Fibroblast of mammary gland (primary cell): ENCODE measurements around the gene XRCC5.

Experiments
- DNase-seq: peaks from one replicate; pipeline ENCODE4 v3.0.0-alpha.2; 2010; ENCODE audit warnings: low read depth
- H3K4me3 ChIP-seq: 2 replicates; pipeline ENCODE4 v1.5.1; 2011; ENCODE audit warnings: low read depth, mild to moderate bottlenecking, low read length, moderate library complexity; ENCODE audit not compliant: control insufficient read depth
- CTCF ChIP-seq: conservative IDR thresholded peaks from 2 replicates; pipeline ENCODE4 v1.5.1; 2011; ENCODE audit warnings: low read depth, low read length, inconsistent platforms; ENCODE audit not compliant: control insufficient read depth, insufficient read depth

XRCC5 gene

DNA sequence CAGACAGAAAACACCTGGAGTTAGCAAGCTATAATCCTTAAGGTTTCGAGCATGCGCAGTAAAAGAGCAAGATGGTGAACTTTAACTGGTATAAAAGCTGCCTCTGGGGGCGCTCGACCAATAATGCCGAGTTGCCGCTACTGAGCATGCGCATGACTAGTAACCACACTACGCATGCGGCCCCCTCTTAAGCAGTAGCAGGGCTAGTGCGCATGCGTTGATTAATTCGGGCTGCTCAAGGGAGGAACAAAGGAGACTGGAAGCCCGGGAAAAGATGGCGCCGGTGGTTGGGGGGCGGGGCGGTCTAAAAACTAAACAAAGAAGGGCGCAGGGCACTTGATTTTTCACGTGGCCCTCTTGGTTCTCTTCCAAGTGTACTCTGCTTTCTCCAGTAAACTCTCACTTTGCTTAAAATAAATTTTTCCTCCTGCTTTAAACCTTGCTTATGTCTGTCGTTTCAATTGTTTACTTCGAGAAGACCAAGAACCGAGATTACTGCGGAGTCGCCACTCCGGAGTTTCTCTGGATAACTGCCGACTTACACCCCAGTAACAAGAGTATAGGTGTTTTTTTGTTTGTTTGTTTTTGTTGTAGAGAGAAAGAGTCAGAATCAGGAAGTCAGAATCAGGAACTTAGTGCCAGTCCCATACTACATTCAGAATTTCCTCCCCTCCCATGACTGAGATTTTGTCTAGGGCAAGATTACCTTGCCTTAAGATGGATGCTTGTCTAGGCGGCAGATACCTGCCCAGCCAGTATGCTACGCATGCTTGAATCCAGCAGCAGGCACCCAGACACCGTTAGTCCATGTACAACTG, 5.8 kb downstream of the XRCC5 start:
- TF ChIP-seq CTCF: peak; percentile 86
- peak; percentile 99 for DNase-seq
- H3K4me3 ChIP-seq: peak overlapping the region; percentile 62

DNA sequence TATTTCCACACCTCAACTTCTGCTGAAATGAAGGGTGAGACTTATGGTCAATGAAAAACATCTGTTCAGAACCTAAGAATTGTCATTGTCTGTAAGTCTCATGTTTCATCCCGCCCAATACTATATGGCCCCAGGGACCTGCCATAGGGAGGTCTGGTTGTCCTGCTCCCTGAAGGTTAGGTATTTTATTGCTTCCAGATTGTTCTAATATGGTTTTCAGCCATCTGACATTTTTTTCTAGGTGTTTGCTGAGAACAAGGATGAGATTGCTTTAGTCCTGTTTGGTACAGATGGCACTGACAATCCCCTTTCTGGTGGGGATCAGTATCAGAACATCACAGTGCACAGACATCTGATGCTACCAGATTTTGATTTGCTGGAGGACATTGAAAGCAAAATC, 7.3 kb downstream of the XRCC5 start:
- TF ChIP-seq CTCF: no peak
- no peak for DNase-seq
- no peak overlapping the region for H3K4me3 ChIP-seq

GRCh38 chr2:216117561-216118340, 8.6 kb downstream of the XRCC5 start:
- TF ChIP-seq CTCF: no peak
- DNase-seq: no peak
- no peak overlapping the region for H3K4me3 ChIP-seq

DNA sequence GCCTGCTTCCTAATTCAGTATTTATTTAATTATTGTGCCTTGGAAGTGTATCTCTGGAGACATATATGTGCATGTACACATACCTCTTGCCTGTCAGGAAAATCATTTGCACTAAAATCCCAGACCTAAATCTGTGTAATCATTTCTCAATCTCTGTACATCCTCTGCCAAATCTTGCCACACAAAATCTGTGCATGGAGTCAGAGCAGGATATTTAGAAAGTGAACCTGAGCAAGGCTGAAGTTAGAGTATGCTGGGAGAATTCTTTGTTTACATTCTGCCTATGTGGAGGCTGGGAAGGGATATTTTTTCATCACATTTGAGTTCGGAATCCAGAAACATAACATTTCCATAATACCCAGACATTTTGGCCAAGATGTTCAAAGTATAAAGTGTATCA, 9.3 kb downstream of the XRCC5 start:
- no peak for TF ChIP-seq CTCF
- no peak for DNase-seq
- H3K4me3 ChIP-seq: no peak overlapping the region

- no peak overlapping the region for H3K4me3 ChIP-seq
- no peak for DNase-seq
These were observed 10.0 kb downstream of the XRCC5 start for GRCh38 chr2:216119146-216119545.

GRCh38 chr2:216119986-216120385, 10.8 kb downstream of the XRCC5 start:
- TF ChIP-seq CTCF: no peak
- H3K4me3 ChIP-seq: no peak overlapping the region
- DNase-seq: no peak

More at GRCh38 chr2:216119146-216119545, 10.0 kb downstream of the XRCC5 start:
- no peak for TF ChIP-seq CTCF
